Natural killer cell (primary cell): ENCODE measurements around the gene PSAP. TPM values are rescaled to one million over a fixed set of nuclear protein-coding genes. Genes with fewer than 3 reads are reported as not detected.

Source experiments
- ATAC-seq, 3 donors: fragments of 150-1000 bp in 2 of 3; fragments of 200-7000 bp in 1 of 3; cut with Tn5 transposase; 1 replicate in 1 of 3; 2 replicates in 2 of 3; pipeline ENCODE4 v1.10.0; 2021; ENCODE audit warnings: mild to moderate bottlenecking in 2 of 3, moderate library complexity in 2 of 3
- DNase-seq, 2 donors: peaks; one replicate each; pipeline versions ENCODE4 v3.0.0 to v3.0.0-alpha.2; 2013 to 2021; ENCODE audit warnings: mixed read lengths in 1 of 2
- H3K27ac ChIP-seq: one replicate; pipeline ENCODE4 v1.5.1; 2013; ENCODE audit warnings: mild to moderate bottlenecking, low read length
- H3K27me3 ChIP-seq: one replicate; pipeline ENCODE4 v1.6.1; 2013; ENCODE audit warnings: low read length; ENCODE audit not compliant: control insufficient read depth, insufficient read depth
- H3K36me3 ChIP-seq: one replicate; pipeline ENCODE4 v1.6.1; 2013; ENCODE audit warnings: low read length; ENCODE audit not compliant: control insufficient read depth, insufficient read depth
- H3K4me1 ChIP-seq: one replicate; pipeline ENCODE4 v1.6.1; 2013; ENCODE audit warnings: low read length; ENCODE audit not compliant: control insufficient read depth, insufficient read depth
- H3K4me3 ChIP-seq: one replicate; pipeline ENCODE4 v1.5.1; 2013; ENCODE audit warnings: low read length
- H3K9me3 ChIP-seq: one replicate; pipeline ENCODE4 v1.6.1; 2013; ENCODE audit warnings: low read length; ENCODE audit not compliant: control insufficient read depth, insufficient read depth
- H3K27ac Mint-ChIP-seq, 2 donors: one replicate each; pipeline ENCODE4 v1.8.0; 2022; ENCODE audit warnings: mild to moderate bottlenecking in 2 of 2, mixed read lengths in 2 of 2, moderate library complexity in 1 of 2
- H3K27me3 Mint-ChIP-seq, 2 donors: one replicate each; pipeline ENCODE4 v1.8.0; 2022; ENCODE audit warnings: low read depth in 2 of 2, mixed read lengths in 2 of 2
- H3K36me3 Mint-ChIP-seq: one replicate; pipeline ENCODE4 v1.8.0; 2022; ENCODE audit warnings: mixed read lengths
- H3K4me1 Mint-ChIP-seq, 2 donors: one replicate each; pipeline ENCODE4 v1.8.0; 2022; ENCODE audit warnings: mixed read lengths in 2 of 2
- H3K4me3 Mint-ChIP-seq: one replicate; pipeline ENCODE4 v1.8.0; 2022; ENCODE audit warnings: mild to moderate bottlenecking, moderate library complexity, mixed read lengths
- H3K9me3 Mint-ChIP-seq, 2 donors: one replicate each; pipeline ENCODE4 v1.8.0; 2022; ENCODE audit warnings: mixed read lengths in 2 of 2
- WGBS: methylation state at CpG from one replicate; pipeline ENCODE4 v1.1.7; 2013; ENCODE audit warnings: missing lambda C conversion rate; ENCODE audit not compliant: insufficient coverage; 5-methylcytosine and 5-hydroxymethylcytosine counted together
- intact Hi-C: fragments of 100-400 bp; cut with micrococcal nuclease; formaldehyde crosslinking; loops from one replicate; pipeline ENCODE4 v1.14.2; 2022
- total RNA-seq, 4 donors: library from RNA; stranded (reverse); fragments of 120-200 nt in 1 of 4; gene quantifications; one replicate each; pipeline versions ENCODE4 v1.2.3 to v1.2.4, GENCODE V29; 2013 to 2022
- TF ChIP-seq, protein P1 (sequence below): fragments of 200-600 bp; IDR thresholded peaks from one replicate; pipeline ENCODE4 v1.8.0; 2022; ENCODE audit warnings: antibody characterized with exemption

The PSAP gene
- total RNA-seq, 3 donors from 2014 or later (not counting 1 experiment from before 2014, with no cell fraction given), result 324 to 488 (median 428) TPM

DNA sequence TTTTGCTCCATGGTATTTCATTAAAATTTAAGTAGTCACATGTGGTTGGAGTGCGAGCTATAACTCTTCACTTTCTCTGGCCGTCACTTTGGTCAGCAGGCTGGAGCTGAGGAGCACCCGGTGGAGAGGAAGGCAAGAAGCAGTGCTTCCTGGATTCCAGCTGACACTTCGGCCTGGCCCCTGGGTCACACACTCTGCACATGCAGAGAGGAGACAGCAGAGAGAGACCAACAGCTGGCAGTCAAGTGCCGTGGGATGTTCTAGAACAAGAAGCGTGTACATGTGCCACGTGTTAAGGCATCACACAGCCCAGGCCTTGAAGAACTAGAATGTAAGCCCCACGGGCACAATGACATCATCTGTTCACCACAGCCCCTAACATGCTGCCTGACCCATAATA is 30.1 kb downstream of the PSAP start:
- TF ChIP-seq, protein P1, sequence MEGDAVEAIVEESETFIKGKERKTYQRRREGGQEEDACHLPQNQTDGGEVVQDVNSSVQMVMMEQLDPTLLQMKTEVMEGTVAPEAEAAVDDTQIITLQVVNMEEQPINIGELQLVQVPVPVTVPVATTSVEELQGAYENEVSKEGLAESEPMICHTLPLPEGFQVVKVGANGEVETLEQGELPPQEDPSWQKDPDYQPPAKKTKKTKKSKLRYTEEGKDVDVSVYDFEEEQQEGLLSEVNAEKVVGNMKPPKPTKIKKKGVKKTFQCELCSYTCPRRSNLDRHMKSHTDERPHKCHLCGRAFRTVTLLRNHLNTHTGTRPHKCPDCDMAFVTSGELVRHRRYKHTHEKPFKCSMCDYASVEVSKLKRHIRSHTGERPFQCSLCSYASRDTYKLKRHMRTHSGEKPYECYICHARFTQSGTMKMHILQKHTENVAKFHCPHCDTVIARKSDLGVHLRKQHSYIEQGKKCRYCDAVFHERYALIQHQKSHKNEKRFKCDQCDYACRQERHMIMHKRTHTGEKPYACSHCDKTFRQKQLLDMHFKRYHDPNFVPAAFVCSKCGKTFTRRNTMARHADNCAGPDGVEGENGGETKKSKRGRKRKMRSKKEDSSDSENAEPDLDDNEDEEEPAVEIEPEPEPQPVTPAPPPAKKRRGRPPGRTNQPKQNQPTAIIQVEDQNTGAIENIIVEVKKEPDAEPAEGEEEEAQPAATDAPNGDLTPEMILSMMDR, result no peak
- Mint-ChIP-seq H3K4me3 (no peak overlapping the region), H3K27ac (no peak overlapping the region), H3K36me3 (peaks cover 8% of the 10 kb centered on the region), H3K27me3 (no peaks in the 10 kb centered on the region), H3K4me1 (peaks cover 22 to 24% of the 10 kb centered on the region in 2 donors), H3K9me3 (no peaks in the 10 kb centered on the region)
- Histone ChIP-seq H3K36me3 (peaks cover 89% of the 10 kb centered on the region), H3K4me1 (peaks cover 34% of the 10 kb centered on the region), H3K9me3 (no peaks in the 10 kb centered on the region), H3K27me3 (no peaks in the 10 kb centered on the region), H3K4me3 (no peak overlapping the region), H3K27ac (no peak overlapping the region)
- no peak for DNase-seq
- ATAC-seq, result no peak
- intact Hi-C loops, result no loop called here
- 94% methylated on average over 7 of the region's 8 CpGs for WGBS

DNA sequence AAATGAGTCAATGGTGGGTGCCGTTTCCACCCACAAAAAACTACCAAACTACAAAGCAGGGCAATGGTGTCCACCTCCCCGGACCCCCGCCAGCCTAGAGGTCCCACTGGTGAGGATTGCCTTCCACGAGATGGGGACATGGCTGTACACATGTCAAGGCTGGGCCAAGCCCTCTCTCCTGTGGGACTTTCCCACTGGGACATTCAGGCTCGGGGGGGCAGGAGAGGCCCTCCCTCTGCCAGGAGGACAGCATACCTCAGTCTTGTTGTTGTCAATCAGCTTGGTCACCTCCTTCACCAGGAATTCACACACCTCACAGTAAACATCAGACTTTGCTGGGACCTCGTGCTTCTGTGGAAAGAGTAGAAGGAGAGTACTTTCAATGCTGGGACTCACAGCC is 31.1 kb downstream of the PSAP start:
- intact Hi-C loops, result no loop called here
- Histone ChIP-seq H3K36me3 (peaks cover 88% of the 10 kb centered on the region), H3K4me3 (no peak overlapping the region), H3K9me3 (no peaks in the 10 kb centered on the region), H3K27ac (no peak overlapping the region), H3K4me1 (peaks cover 34% of the 10 kb centered on the region), H3K27me3 (no peaks in the 10 kb centered on the region)
- ATAC-seq (no peak), DNase-seq (no peak)
- Mint-ChIP-seq H3K36me3 (peaks cover 13% of the 10 kb centered on the region), H3K27me3 (no peaks in the 10 kb centered on the region), H3K9me3 (no peaks in the 10 kb centered on the region), H3K4me3 (no peak overlapping the region), H3K4me1 (peaks cover 22 to 24% of the 10 kb centered on the region in 2 donors), H3K27ac (no peak overlapping the region)
- TF ChIP-seq, protein P1, result no peak
- 94% methylated on average over 5 of the region's 6 CpGs for WGBS

DNA sequence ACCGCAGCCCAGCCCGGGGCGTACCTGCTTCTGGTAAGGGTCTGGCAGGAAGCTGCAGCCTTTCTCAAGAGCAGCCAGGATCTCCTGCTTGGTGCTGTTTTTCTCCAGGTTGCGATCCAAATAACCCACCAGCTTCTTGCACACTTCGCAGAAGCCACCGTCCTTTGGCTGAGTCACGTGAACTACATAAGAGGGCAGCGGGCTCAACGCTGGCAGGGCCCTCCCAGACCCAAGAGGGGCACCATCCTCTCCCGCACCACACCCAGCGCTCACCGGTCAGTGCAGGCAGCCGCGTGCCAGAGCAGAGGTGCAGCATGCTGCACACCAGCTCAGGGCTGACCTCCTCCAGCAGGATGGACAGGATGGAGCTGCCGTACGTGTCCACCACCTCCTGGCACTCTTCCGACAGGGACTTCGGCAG is 31.6 kb downstream of the PSAP start:
- WGBS, result 97% methylated on average over 18 of the region's 18 CpGs
- Histone ChIP-seq H3K9me3 (no peaks in the 10 kb centered on the region), H3K4me1 (peaks cover 34% of the 10 kb centered on the region), H3K27ac (no peak overlapping the region), H3K36me3 (peaks cover 84% of the 10 kb centered on the region), H3K4me3 (no peak overlapping the region), H3K27me3 (no peaks in the 10 kb centered on the region)
- intact Hi-C loops, result no loop called here
- peaks cover 22 to 24% of the 10 kb centered on the region in 2 donors for H3K4me1 Mint-ChIP-seq
- no peak overlapping the region for H3K4me3 Mint-ChIP-seq
- TF ChIP-seq, protein P1, result no peak
- no peaks in the 10 kb centered on the region for H3K9me3 Mint-ChIP-seq
- H3K27me3 Mint-ChIP-seq, result no peaks in the 10 kb centered on the region
- H3K27ac Mint-ChIP-seq, result no peak overlapping the region
- no peak for DNase-seq
- H3K36me3 Mint-ChIP-seq, result peaks cover 13% of the 10 kb centered on the region
- no peak for ATAC-seq

DNA sequence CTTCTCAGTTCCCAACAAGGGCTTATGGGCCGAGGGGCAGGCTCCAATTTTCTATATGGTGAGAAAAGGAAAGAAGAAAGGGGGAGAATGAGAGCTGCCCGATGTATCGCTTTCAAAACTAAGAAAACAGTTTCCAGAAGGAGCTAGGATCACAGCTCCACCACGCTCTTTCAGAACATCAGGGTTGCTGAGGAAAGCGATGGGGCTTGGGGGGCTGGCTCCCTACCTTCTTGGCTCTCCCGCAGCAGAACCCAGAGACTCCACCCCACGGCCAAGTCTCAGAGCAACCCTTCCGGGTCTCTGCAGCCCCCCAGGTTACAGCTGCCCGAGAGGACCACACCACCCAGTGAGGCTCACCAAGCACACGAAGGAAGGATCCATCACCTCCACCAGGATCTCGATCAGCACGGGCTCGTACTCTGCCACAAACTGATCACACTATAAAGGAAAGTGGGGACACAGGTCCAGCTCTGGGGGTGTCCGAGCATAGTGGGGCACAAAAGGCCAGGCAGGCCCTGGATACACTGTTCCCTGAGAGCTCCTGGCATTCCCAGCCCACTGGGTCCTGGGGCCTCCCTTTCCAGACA is 32.3 kb downstream of the PSAP start:
- no peaks in the 10 kb centered on the region for H3K9me3 ChIP-seq
- H3K27me3 ChIP-seq, result no peaks in the 10 kb centered on the region
- no peak overlapping the region for H3K27ac ChIP-seq
- no peak overlapping the region for H3K4me3 ChIP-seq
- DNase-seq (no peak), ATAC-seq (no peak)
- intact Hi-C loops, result no loop called here
- H3K4me1 ChIP-seq, result peaks cover 34% of the 10 kb centered on the region
- H3K36me3 ChIP-seq, result peaks cover 78% of the 10 kb centered on the region
- H3K27ac Mint-ChIP-seq, result no peak overlapping the region
- H3K4me3 Mint-ChIP-seq, result no peak overlapping the region
- WGBS, result 96% methylated on average over 13 of the region's 14 CpGs
- H3K27me3 Mint-ChIP-seq, result no peaks in the 10 kb centered on the region
- peaks cover 13% of the 10 kb centered on the region for H3K36me3 Mint-ChIP-seq
- H3K4me1 Mint-ChIP-seq, result peaks cover 19 to 22% of the 10 kb centered on the region in 2 donors
- H3K9me3 Mint-ChIP-seq, result no peaks in the 10 kb centered on the region
- TF ChIP-seq, protein P1, result no peak
